ENCODE data around the gene FOXN3.

The FOXN3 gene

DNA sequence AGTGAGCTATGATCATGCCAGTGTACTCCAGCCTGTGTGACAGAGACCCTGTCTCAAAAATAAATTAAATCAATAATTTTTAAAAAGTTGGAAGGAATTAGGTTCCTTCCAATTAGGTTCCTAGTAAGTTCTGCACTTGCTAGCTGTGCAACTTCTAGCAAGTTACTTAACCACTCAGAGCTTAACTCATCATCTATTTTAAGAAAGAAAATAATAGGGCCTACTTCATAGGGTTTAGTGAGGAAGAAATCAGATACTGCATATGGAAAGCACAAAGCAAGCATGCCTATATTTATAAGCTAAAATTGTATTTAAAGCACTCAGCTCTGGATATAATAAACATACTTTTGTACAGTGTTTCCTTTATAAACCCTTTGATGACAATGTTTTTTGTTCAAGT lies 10.7 kb downstream of the FOXN3 start:
- no peak overlapping the region for H3K27ac ChIP-seq
- TF ChIP-seq, protein P1, sequence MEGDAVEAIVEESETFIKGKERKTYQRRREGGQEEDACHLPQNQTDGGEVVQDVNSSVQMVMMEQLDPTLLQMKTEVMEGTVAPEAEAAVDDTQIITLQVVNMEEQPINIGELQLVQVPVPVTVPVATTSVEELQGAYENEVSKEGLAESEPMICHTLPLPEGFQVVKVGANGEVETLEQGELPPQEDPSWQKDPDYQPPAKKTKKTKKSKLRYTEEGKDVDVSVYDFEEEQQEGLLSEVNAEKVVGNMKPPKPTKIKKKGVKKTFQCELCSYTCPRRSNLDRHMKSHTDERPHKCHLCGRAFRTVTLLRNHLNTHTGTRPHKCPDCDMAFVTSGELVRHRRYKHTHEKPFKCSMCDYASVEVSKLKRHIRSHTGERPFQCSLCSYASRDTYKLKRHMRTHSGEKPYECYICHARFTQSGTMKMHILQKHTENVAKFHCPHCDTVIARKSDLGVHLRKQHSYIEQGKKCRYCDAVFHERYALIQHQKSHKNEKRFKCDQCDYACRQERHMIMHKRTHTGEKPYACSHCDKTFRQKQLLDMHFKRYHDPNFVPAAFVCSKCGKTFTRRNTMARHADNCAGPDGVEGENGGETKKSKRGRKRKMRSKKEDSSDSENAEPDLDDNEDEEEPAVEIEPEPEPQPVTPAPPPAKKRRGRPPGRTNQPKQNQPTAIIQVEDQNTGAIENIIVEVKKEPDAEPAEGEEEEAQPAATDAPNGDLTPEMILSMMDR (IDR thresholded peaks at IDR 0.05), result no peak
- TF ChIP-seq ZFX (IDR thresholded peaks at IDR 0.05; ENCODE audit: borderline replicate concordance), result no peak

- TF ChIP-seq, protein P1 (IDR thresholded peaks at IDR 0.05), result no peak
- no peak for TF ChIP-seq ZFX (IDR thresholded peaks at IDR 0.05; ENCODE audit: borderline replicate concordance)
- H3K27ac ChIP-seq, result no peak overlapping the region
These were observed 11.3 kb downstream of the FOXN3 start for GRCh38 chr14:89405712-89406111.

GRCh38 chr14:89402363-89402762 lies 14.7 kb downstream of the FOXN3 start:
- H3K27ac ChIP-seq, result no peak overlapping the region
- TF ChIP-seq, protein P1 (IDR thresholded peaks at IDR 0.05), result no peak
- no peak for TF ChIP-seq ZFX (IDR thresholded peaks at IDR 0.05; ENCODE audit: borderline replicate concordance)

- H3K27ac ChIP-seq, result no peak overlapping the region
- TF ChIP-seq, protein P1 (IDR thresholded peaks at IDR 0.05), result no peak
- TF ChIP-seq ZFX (IDR thresholded peaks at IDR 0.05; ENCODE audit: borderline replicate concordance), result no peak
These were observed 15.3 kb downstream of the FOXN3 start for GRCh38 chr14:89401761-89402160.

- no peak for TF ChIP-seq ZFX (IDR thresholded peaks at IDR 0.05; ENCODE audit: borderline replicate concordance)
- TF ChIP-seq, protein P1 (IDR thresholded peaks at IDR 0.05), result no peak
- no peak overlapping the region for H3K27ac ChIP-seq
These were observed 15.8 kb downstream of the FOXN3 start for GRCh38 chr14:89401241-89401640.

- TF ChIP-seq, protein P1 (IDR thresholded peaks at IDR 0.05), result no peak
- TF ChIP-seq ZFX (IDR thresholded peaks at IDR 0.05; ENCODE audit: borderline replicate concordance), result no peak
These were observed 16.5 kb downstream of the FOXN3 start for GRCh38 chr14:89400529-89400928.

DNA sequence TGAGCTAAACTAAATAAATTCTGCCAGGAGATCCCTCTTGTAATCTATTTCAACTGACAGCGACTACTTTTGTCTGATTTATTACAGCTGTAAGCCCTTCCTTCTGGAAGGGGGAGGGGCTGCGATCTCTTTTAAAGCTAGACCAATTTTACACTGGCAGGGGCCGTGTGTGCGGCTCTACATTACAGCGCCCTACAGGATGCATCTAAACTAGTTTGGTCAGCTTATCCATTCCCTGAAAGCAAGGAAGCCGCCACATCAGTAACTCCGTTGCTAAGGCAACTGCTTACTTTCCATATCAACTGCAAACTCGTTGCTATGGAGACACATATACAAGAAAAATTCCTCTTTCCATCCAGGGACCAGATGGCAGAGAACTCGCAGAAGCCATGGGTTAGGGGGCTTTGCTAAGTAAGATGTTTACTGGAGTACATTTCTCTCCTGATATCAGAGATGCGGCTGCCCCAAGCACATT lies 17.4 kb downstream of the FOXN3 start:
- no peak overlapping the region for H3K27ac ChIP-seq
- no peak for TF ChIP-seq ZFX (IDR thresholded peaks at IDR 0.05; ENCODE audit: borderline replicate concordance)
- TF ChIP-seq, protein P1 (IDR thresholded peaks at IDR 0.05), result no peak

More at GRCh38 chr14:89400529-89400928, 16.5 kb downstream of the FOXN3 start:
- no peak overlapping the region for H3K27ac ChIP-seq

Data from 22Rv1 (cell line).